VCaP (cell line): ENCODE data around the gene MYT1.
A peak's percentile ranks its signal among the peaks of the same experiment; 100 is the strongest.

Source experiments
- H3K27ac ChIP-seq: fragments of 450-650 bp; 2 replicates; pipeline ENCODE4 v1.5.1; 2017
- CTCF ChIP-seq: fragments of 450-650 bp; conservative IDR thresholded peaks from 2 replicates; pipeline ENCODE4 v1.5.1; 2017; ENCODE audit warnings: mild to moderate bottlenecking, moderate library complexity

Gene MYT1

GRCh38 chr20:64211874-64212658 lies 47.8 kb downstream of the MYT1 start:
- H3K27ac ChIP-seq: peak overlapping the region; percentile 99
- TF ChIP-seq CTCF: no peak

DNA sequence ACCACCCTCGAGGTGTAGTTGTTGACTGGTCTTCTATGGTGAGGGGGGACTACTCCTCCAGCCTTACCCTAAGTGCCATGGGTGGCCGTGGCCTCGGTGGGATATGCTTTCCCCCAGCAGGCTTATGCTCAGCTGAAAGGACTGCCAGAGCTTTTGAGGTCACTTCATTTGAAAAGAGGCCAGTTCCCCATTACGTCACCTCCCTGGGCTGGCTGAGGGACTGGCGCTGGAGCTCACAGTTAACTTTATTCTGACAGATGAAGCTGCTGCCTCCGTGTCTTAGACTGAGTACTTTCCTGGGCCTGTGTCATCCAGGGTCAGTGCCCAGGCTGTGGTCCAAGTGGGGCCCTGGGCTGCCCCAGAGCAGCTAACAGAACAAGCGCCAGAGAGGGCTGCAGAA lies 48.5 kb downstream of the MYT1 start:
- TF ChIP-seq CTCF: no peak
- peak overlapping the region; percentile 99 for H3K27ac ChIP-seq

DNA sequence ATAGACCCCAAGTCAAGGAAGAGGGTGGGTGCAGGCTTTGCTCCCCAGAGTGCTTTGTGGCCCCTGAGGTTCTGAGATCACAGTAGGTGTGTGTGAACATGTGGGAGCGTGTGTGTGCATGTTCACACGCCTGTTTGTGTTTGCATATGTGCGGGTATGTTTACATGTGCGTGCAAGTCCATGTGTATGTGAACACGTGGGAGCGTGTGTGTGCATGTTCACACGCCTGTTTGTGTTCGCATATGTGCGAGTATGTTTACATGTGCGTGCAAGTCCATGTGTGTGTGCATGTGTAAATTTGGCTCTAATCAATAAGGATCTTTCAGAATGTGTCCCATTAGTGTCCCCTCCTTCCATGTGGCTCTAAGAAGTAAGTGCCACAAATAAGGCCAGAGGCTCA lies 49.9 kb downstream of the MYT1 start:
- peak overlapping the region; percentile 99 for H3K27ac ChIP-seq
- no peak for TF ChIP-seq CTCF

GRCh38 chr20:64214952-64215351 lies 50.7 kb downstream of the MYT1 start:
- no peak for TF ChIP-seq CTCF
- peak overlapping the region; percentile 99 for H3K27ac ChIP-seq

- TF ChIP-seq CTCF: no peak
- H3K27ac ChIP-seq: peak overlapping the region; percentile 99
Observed at GRCh38 chr20:64216036-64216435, 51.8 kb downstream of the MYT1 start.

GRCh38 chr20:64216910-64217309 lies 52.7 kb downstream of the MYT1 start:
- peak overlapping the region; percentile 99 for H3K27ac ChIP-seq
- TF ChIP-seq CTCF: no peak

DNA sequence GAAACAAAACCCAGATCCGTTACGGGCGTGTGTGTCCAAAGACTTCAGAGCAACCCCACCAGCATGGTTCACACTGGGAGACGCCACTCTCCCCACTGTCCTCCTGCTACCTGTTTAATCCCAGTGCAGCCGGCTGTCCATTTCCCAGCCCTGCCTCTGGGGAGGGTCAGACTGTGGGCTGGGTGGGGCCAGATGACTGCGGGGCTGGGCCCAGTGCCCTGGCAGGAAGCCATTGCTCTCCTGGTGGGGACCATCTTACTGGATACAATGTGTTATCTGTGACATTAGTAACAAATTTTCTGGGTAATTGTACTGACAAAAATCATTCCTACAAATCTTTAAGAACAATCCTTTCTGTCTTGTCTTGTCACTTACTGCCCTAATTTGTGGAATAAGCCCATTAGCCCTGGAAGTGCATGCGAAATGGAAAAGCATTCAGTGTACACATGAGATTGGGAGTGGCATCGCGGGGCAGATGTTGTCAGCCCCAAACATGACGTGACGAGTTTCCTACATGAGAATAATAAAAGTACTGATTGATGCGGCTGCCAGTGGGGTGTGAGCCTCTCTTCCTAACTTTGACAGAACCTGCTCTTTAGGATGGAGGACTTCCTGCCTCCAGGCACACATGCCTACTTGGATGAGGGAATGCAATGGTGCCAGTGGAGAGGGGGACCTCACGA lies 53.4 kb downstream of the MYT1 start:
- no peak for TF ChIP-seq CTCF
- H3K27ac ChIP-seq: peak overlapping the region; percentile 99; the same call in 1 of the 2 replicates
